Measurements from ENCODE around the gene RRP9.

Gene RRP9

DNA sequence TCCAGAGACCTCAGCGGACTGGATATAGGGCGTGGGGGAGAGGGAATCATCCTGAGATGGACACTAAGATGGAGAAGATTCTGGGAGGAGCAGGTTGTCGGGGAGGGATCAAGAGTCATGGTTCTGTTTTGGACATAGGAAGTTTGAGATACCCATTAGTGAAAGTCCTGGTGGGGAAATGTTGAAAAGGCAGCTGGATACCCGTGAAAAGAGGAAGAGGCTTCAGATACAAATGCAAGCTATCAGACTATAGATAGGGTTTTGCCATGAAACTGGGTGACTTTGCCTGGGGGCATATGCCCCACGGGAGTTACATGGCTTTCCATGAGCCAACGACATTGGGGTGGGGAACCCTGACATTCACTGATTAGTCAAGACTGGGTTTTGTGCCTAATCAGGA lies 12.4 kb upstream of the RRP9 start:
- H3K4me3 ChIP-seq (ENCODE audit: low read depth, low read length): no peak overlapping the region
- TF ChIP-seq, protein P1, sequence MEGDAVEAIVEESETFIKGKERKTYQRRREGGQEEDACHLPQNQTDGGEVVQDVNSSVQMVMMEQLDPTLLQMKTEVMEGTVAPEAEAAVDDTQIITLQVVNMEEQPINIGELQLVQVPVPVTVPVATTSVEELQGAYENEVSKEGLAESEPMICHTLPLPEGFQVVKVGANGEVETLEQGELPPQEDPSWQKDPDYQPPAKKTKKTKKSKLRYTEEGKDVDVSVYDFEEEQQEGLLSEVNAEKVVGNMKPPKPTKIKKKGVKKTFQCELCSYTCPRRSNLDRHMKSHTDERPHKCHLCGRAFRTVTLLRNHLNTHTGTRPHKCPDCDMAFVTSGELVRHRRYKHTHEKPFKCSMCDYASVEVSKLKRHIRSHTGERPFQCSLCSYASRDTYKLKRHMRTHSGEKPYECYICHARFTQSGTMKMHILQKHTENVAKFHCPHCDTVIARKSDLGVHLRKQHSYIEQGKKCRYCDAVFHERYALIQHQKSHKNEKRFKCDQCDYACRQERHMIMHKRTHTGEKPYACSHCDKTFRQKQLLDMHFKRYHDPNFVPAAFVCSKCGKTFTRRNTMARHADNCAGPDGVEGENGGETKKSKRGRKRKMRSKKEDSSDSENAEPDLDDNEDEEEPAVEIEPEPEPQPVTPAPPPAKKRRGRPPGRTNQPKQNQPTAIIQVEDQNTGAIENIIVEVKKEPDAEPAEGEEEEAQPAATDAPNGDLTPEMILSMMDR (IDR thresholded peaks at IDR 0.05; ENCODE audit: low read depth, low read length): no peak

DNA sequence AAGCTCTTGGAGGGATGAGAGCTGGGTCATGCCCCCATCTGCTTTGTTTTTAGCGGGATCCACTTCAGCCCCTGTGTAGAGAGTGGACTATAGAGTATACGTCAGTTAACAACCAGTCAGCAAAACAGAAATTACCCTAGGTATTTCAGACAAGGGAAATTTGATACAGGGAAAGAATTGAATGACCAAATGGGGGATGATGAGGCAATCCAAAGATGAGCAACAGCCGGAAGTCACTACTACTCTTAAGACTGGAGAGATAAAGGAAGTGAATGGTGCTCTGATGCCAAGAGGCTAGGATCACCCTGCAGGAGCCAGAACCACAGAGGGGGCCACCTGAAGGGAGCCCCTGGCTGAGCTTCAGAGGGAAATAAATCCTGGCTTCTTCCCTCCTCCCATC lies 11.7 kb upstream of the RRP9 start:
- H3K4me3 ChIP-seq (ENCODE audit: low read depth, low read length): no peak overlapping the region
- TF ChIP-seq, protein P1 (IDR thresholded peaks at IDR 0.05; ENCODE audit: low read depth, low read length): no peak

GRCh38 chr3:51950899-51951298 lies 9.2 kb upstream of the RRP9 start:
- TF ChIP-seq, protein P1 (IDR thresholded peaks at IDR 0.05; ENCODE audit: low read depth, low read length): no peak
- H3K4me3 ChIP-seq (ENCODE audit: low read depth, low read length): no peak overlapping the region

DNA sequence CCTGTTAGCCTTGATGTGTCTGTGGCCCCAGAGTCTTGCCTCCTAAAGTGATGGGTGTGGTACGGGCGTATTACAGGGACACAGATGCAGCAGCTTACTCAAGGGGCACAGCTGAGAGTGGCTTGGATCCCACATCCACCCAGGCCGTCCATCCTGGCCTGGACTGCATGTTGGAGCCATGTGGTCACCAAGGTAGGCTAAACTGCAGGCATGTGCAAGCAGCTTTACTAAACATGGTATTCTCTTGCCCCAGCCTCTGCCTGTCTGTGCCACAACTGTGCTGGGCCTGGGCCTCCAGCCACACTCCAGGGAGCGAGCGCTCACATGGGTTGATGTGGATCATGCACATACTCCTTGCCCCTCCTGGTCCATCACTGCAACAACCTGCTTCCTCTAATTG lies 7.4 kb upstream of the RRP9 start:
- H3K4me3 ChIP-seq (ENCODE audit: low read depth, low read length): no peak overlapping the region
- TF ChIP-seq, protein P1 (IDR thresholded peaks at IDR 0.05; ENCODE audit: low read depth, low read length): no peak

- TF ChIP-seq, protein P1 (IDR thresholded peaks at IDR 0.05; ENCODE audit: low read depth, low read length): no peak
- H3K4me3 ChIP-seq (ENCODE audit: low read depth, low read length): no peak overlapping the region
Observed at GRCh38 chr3:51948016-51948580, 6.4 kb upstream of the RRP9 start.

GRCh38 chr3:51947215-51947900 lies 5.7 kb upstream of the RRP9 start:
- no peak overlapping the region for H3K4me3 ChIP-seq (ENCODE audit: low read depth, low read length)
- TF ChIP-seq, protein P1 (IDR thresholded peaks at IDR 0.05; ENCODE audit: low read depth, low read length): no peak

- no peak overlapping the region for H3K4me3 ChIP-seq (ENCODE audit: low read depth, low read length)
- TF ChIP-seq, protein P1 (IDR thresholded peaks at IDR 0.05; ENCODE audit: low read depth, low read length): no peak
Observed at GRCh38 chr3:51946796-51947195, 5.1 kb upstream of the RRP9 start.
